Liver (tissue), 9 donors: ENCODE measurements around the gene CHN2. TPM values are rescaled to one million over a fixed set of nuclear protein-coding genes. Genes with fewer than 3 reads are reported as not detected.

Experiments used
- DNase-seq: peaks from one replicate; pipeline ENCODE4 v3.0.0-alpha.2; 2017; ENCODE audit warnings: low spot score
- H3K27ac ChIP-seq, 2 donors: one replicate each; pipeline ENCODE4 v1.7.0; 2013; ENCODE audit warnings: inconsistent platforms in 2 of 2, low read length in 2 of 2, control low read depth in 1 of 2, low read depth in 1 of 2, mild to moderate bottlenecking in 1 of 2
- H3K27me3 ChIP-seq, 4 donors: one replicate each; pipeline versions ENCODE4 v1.6.1 to v1.7.0; 2013; ENCODE audit warnings: low read length in 3 of 4, inconsistent platforms in 1 of 4, mild to moderate bottlenecking in 1 of 4, moderate library complexity in 1 of 4; ENCODE audit not compliant: control insufficient read depth in 4 of 4, insufficient read depth in 4 of 4
- H3K36me3 ChIP-seq, 4 donors: one replicate each; pipeline versions ENCODE4 v1.6.1 to v1.7.0; 2013; ENCODE audit warnings: low read length in 3 of 4, mild to moderate bottlenecking in 3 of 4, low read depth in 1 of 4, moderate library complexity in 1 of 4; ENCODE audit not compliant: control insufficient read depth in 4 of 4, insufficient read depth in 3 of 4
- H3K4me1 ChIP-seq, 4 donors: one replicate each; pipeline versions ENCODE4 v1.6.1 to v1.7.0; 2013; ENCODE audit warnings: low read length in 3 of 4, mild to moderate bottlenecking in 3 of 4, moderate library complexity in 1 of 4; ENCODE audit not compliant: control insufficient read depth in 4 of 4, insufficient read depth in 4 of 4
- H3K4me3 ChIP-seq, 3 donors: one replicate each; pipeline versions ENCODE4 v1.6.1 to v1.7.0; 2013; ENCODE audit warnings: low read length in 3 of 3, control low read depth in 1 of 3, low read depth in 1 of 3, mild to moderate bottlenecking in 1 of 3
- H3K9ac ChIP-seq, 2 donors: one replicate each; pipeline ENCODE4 v1.7.0; 2013; ENCODE audit warnings: low read length in 2 of 2, mild to moderate bottlenecking in 2 of 2, moderate library complexity in 2 of 2, control low read depth in 1 of 2, low read depth in 1 of 2
- H3K9me3 ChIP-seq, 4 donors: one replicate each; pipeline versions ENCODE4 v1.6.1 to v1.7.0; 2013; ENCODE audit warnings: low read length in 3 of 4; ENCODE audit not compliant: control insufficient read depth in 4 of 4
- EGR1 ChIP-seq, 2 donors: IDR thresholded peaks; 2 replicates each; pipeline ENCODE4 v1.6.1; 2016 to 2018; ENCODE audit warnings: antibody characterized with exemption in 2 of 2, low read depth in 2 of 2
- FOXA1 ChIP-seq: IDR thresholded peaks from 2 replicates; pipeline ENCODE4 v1.6.1; 2016; ENCODE audit warnings: antibody characterized with exemption
- FOXA2 ChIP-seq: IDR thresholded peaks from 2 replicates; pipeline ENCODE4 v1.6.1; 2016; ENCODE audit warnings: antibody characterized with exemption
- GABPA ChIP-seq, 2 donors: IDR thresholded peaks in 1 of 2; conservative IDR thresholded peaks in 1 of 2; 2 replicates each; pipeline ENCODE4 v1.6.1; 2016; ENCODE audit warnings: antibody characterized with exemption in 2 of 2, mild to moderate bottlenecking in 1 of 2, moderate library complexity in 1 of 2
- HNF4A ChIP-seq, 2 donors: conservative IDR thresholded peaks; 2 replicates each; pipeline ENCODE4 v1.6.1; 2016; ENCODE audit warnings: antibody characterized with exemption in 2 of 2, mild to moderate bottlenecking in 2 of 2
- HNF4G ChIP-seq: IDR thresholded peaks from 2 replicates; pipeline ENCODE4 v1.6.1; 2016; ENCODE audit warnings: antibody characterized with exemption
- JUND ChIP-seq, 2 donors: IDR thresholded peaks; 2 replicates each; pipeline ENCODE4 v1.6.1; 2016; ENCODE audit warnings: antibody characterized with exemption in 2 of 2
- MAX ChIP-seq: IDR thresholded peaks from 2 replicates; pipeline ENCODE4 v1.6.1; 2016; ENCODE audit warnings: antibody characterized with exemption
- NR2F2 ChIP-seq: IDR thresholded peaks from 2 replicates; pipeline ENCODE4 v1.6.1; 2016; ENCODE audit warnings: antibody characterized with exemption
- RAD21 ChIP-seq, 2 donors: IDR thresholded peaks; 2 replicates each; pipeline ENCODE4 v1.6.1; 2016; ENCODE audit warnings: antibody characterized with exemption in 2 of 2, mild to moderate bottlenecking in 2 of 2
- RXRA ChIP-seq, 2 donors: IDR thresholded peaks; 2 replicates each; pipeline ENCODE4 v1.6.1; 2017 to 2018; ENCODE audit warnings: antibody characterized with exemption in 2 of 2, mild to moderate bottlenecking in 1 of 2
- SP1 ChIP-seq: IDR thresholded peaks from 2 replicates; pipeline ENCODE4 v1.6.1; 2018; ENCODE audit warnings: antibody characterized with exemption, mild to moderate bottlenecking
- TAF1 ChIP-seq: conservative IDR thresholded peaks from 2 replicates; pipeline ENCODE4 v1.6.1; 2016; ENCODE audit warnings: antibody characterized with exemption, mild to moderate bottlenecking
- YY1 ChIP-seq: IDR thresholded peaks from 2 replicates; pipeline ENCODE4 v1.6.1; 2016; ENCODE audit warnings: antibody characterized with exemption, mild to moderate bottlenecking
- WGBS: extraction: QIAGEN DNeasy Blood & Tissue Kit; methylation state at CpG from one replicate; pipeline ENCODE4 v1.1.7; 2013; 5-methylcytosine and 5-hydroxymethylcytosine counted together
- polyA plus RNA-seq, 2 donors: library from polyadenylated mRNA; stranded (reverse) in 1 of 2; unstranded in 1 of 2; fragments of 200-250 nt in 1 of 2; fragments of >200 nt in 1 of 2; fragmentation: Nextera tagmentation in 1 of 2; extraction: Ambion mirVana in 1 of 2; gene quantifications; one replicate each; pipeline versions ENCODE4 v1.2.1 to v1.2.3, GENCODE V29; 2013 to 2015
- total RNA-seq, 2 donors: library from RNA; depleted of rRNA; stranded (reverse); fragments of >200 nt; gene quantifications; one replicate each; pipeline ENCODE4 v1.2.3, GENCODE V29; 2014
- TF ChIP-seq, protein P1 (sequence below): IDR thresholded peaks from 2 replicates; pipeline ENCODE4 v1.6.1; 2016; ENCODE audit warnings: antibody characterized with exemption
- TF ChIP-seq, protein P2 (sequence below): IDR thresholded peaks from 2 replicates; pipeline ENCODE4 v1.6.1; 2016; ENCODE audit warnings: antibody characterized with exemption
- TF ChIP-seq, protein P3 (sequence below): fragments of 150-350 bp; IDR thresholded peaks from 2 replicates; pipeline ENCODE4 v1.5.1; 2017; ENCODE audit warnings: improper control_type of control experiment, low read depth, low read length; ENCODE audit not compliant: missing input control
- TF ChIP-seq, protein P4 (sequence below): IDR thresholded peaks from 2 replicates; pipeline ENCODE4 v1.6.1; 2016; ENCODE audit warnings: antibody characterized with exemption, mild to moderate bottlenecking
- donor health status: healthy.
- donor health status: healthy.
- donor health status: healthy.
- donor health status: healthy.
- donor health status: healthy.

CHN2 gene
- total and polyA plus RNA-seq, 4 donors, result 8.3 to 25.4 (median 17.8) TPM

DNA sequence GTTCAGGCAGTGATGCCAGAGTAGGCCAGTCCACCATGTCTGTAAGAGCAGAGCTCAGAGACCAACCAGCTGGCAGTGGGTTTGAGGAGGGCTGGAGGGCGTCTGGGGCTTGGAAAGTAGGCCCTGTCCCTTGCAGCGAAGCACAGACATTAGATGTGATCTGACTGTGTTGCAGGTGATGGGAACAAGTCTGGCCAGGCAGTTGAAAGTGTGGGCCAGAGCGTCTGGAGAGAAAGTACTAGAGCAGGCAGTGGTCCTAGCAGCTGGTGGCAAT lies 53.3 kb downstream of the CHN2 start:
- Histone ChIP-seq H3K27me3 (no peaks in the 10 kb centered on the region), H3K27ac (peak overlapping the region in 1 of 2 donors; percentile 40), H3K9ac (no peak overlapping the region), H3K4me1 (peaks cover 13 to 40% (median 31%) of the 10 kb centered on the region in 4 donors), H3K36me3 (no peaks in the 10 kb centered on the region), H3K9me3 (no peaks in the 10 kb centered on the region), H3K4me3 (no peak overlapping the region)
- WGBS, result 93% methylated on average over 3 of the region's 3 CpGs
- DNase-seq, result no peak
- no peak for TF ChIP-seq MAX
- TF ChIP-seq TAF1, result no peak
- TF ChIP-seq FOXA2, result no peak
- no peak for TF ChIP-seq RXRA (IDR thresholded peaks at IDR 0.05)
- TF ChIP-seq HNF4A (conservative IDR thresholded peaks at IDR 0.05), result no peak
- TF ChIP-seq NR2F2, result no peak
- no peak for TF ChIP-seq FOXA1
- TF ChIP-seq, protein P1, sequence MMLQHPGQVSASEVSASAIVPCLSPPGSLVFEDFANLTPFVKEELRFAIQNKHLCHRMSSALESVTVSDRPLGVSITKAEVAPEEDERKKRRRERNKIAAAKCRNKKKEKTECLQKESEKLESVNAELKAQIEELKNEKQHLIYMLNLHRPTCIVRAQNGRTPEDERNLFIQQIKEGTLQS, result no peak
- no peak for TF ChIP-seq SP1

DNA sequence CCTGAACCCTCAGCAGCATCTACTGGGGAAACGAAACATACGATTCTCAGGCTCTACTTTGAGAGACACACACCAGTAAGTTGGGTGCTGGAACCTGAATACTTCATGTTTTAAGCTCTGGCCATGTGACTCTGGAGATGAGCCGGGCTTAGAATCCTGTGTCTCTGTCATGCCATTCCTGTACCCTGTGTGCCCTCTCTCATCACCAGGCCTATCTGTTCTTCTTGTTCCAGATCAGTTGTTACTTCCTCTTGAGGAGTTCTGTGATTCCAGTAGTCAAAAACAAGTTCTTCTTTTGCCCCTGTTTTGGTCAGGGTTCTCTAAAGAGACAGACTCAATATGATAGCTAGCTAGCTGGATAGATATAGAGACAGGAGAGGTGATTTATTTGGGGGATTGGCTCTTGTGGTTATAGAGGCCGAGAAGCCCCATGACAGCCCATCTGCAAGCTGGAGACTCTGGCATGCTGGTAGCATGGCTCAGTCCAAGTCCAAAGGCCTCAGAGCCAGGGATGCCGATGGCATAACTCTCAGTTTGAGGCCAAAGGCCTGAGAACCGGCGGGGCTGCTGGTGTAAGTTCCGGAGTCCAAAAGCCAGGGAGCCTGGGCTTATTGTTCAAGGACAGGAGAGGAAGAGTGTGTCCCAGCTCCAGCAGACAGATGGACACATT lies 54.3 kb downstream of the CHN2 start:
- Histone ChIP-seq H3K4me3 (no peak overlapping the region), H3K9me3 (no peaks in the 10 kb centered on the region), H3K27me3 (no peaks in the 10 kb centered on the region), H3K4me1 (peaks cover 13 to 40% (median 31%) of the 10 kb centered on the region in 4 donors), H3K36me3 (no peaks in the 10 kb centered on the region), H3K27ac (peak overlapping the region; percentile 54 to 67), H3K9ac (no peak overlapping the region)
- no peak for DNase-seq
- peak; percentile 100 for TF ChIP-seq HNF4A (conservative IDR thresholded peaks at IDR 0.05)
- TF ChIP-seq SP1, result peak; percentile 95
- peak; percentile 97 for TF ChIP-seq RXRA (IDR thresholded peaks at IDR 0.05)
- TF ChIP-seq JUND (IDR thresholded peaks at IDR 0.05), result peak; percentile 85 to 87
- peak in 1 of 2 donors; percentile 52 for TF ChIP-seq EGR1 (IDR thresholded peaks at IDR 0.05; ENCODE audit: low read depth in 2 of 2)
- TF ChIP-seq, protein P2, sequence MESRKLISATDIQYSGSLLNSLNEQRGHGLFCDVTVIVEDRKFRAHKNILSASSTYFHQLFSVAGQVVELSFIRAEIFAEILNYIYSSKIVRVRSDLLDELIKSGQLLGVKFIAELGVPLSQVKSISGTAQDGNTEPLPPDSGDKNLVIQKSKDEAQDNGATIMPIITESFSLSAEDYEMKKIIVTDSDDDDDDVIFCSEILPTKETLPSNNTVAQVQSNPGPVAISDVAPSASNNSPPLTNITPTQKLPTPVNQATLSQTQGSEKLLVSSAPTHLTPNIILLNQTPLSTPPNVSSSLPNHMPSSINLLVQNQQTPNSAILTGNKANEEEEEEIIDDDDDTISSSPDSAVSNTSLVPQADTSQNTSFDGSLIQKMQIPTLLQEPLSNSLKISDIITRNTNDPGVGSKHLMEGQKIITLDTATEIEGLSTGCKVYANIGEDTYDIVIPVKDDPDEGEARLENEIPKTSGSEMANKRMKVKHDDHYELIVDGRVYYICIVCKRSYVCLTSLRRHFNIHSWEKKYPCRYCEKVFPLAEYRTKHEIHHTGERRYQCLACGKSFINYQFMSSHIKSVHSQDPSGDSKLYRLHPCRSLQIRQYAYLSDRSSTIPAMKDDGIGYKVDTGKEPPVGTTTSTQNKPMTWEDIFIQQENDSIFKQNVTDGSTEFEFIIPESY, result peak; percentile 73
- no peak for TF ChIP-seq TAF1
- peak in 1 of 2 donors; percentile 64 for TF ChIP-seq GABPA (IDR thresholded peaks at IDR 0.05 in 1 of 2, conservative IDR thresholded peaks at IDR 0.05 in 1 of 2)
- TF ChIP-seq HNF4G, result peak; percentile 99
- TF ChIP-seq, protein P3, sequence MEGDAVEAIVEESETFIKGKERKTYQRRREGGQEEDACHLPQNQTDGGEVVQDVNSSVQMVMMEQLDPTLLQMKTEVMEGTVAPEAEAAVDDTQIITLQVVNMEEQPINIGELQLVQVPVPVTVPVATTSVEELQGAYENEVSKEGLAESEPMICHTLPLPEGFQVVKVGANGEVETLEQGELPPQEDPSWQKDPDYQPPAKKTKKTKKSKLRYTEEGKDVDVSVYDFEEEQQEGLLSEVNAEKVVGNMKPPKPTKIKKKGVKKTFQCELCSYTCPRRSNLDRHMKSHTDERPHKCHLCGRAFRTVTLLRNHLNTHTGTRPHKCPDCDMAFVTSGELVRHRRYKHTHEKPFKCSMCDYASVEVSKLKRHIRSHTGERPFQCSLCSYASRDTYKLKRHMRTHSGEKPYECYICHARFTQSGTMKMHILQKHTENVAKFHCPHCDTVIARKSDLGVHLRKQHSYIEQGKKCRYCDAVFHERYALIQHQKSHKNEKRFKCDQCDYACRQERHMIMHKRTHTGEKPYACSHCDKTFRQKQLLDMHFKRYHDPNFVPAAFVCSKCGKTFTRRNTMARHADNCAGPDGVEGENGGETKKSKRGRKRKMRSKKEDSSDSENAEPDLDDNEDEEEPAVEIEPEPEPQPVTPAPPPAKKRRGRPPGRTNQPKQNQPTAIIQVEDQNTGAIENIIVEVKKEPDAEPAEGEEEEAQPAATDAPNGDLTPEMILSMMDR, result no peak
- TF ChIP-seq RAD21 (IDR thresholded peaks at IDR 0.05), result peak; percentile 62 to 71
- TF ChIP-seq, protein P4, sequence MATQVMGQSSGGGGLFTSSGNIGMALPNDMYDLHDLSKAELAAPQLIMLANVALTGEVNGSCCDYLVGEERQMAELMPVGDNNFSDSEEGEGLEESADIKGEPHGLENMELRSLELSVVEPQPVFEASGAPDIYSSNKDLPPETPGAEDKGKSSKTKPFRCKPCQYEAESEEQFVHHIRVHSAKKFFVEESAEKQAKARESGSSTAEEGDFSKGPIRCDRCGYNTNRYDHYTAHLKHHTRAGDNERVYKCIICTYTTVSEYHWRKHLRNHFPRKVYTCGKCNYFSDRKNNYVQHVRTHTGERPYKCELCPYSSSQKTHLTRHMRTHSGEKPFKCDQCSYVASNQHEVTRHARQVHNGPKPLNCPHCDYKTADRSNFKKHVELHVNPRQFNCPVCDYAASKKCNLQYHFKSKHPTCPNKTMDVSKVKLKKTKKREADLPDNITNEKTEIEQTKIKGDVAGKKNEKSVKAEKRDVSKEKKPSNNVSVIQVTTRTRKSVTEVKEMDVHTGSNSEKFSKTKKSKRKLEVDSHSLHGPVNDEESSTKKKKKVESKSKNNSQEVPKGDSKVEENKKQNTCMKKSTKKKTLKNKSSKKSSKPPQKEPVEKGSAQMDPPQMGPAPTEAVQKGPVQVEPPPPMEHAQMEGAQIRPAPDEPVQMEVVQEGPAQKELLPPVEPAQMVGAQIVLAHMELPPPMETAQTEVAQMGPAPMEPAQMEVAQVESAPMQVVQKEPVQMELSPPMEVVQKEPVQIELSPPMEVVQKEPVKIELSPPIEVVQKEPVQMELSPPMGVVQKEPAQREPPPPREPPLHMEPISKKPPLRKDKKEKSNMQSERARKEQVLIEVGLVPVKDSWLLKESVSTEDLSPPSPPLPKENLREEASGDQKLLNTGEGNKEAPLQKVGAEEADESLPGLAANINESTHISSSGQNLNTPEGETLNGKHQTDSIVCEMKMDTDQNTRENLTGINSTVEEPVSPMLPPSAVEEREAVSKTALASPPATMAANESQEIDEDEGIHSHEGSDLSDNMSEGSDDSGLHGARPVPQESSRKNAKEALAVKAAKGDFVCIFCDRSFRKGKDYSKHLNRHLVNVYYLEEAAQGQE, result peak; percentile 65
- TF ChIP-seq MAX, result peak; percentile 94
- TF ChIP-seq, protein P1, result peak; percentile 77
- TF ChIP-seq NR2F2, result peak; percentile 85
- peak; percentile 56 for TF ChIP-seq FOXA1
- TF ChIP-seq FOXA2, result no peak
- peak; percentile 81 for TF ChIP-seq YY1
- WGBS, result 47% methylated on average over 8 of the region's 8 CpGs
